Fibroblast of mammary gland (primary cell): ENCODE results near the gene PRSS53.
A peak's percentile ranks its signal among the peaks of the same experiment; 100 is the strongest.

Experiments used
- DNase-seq: peaks from one replicate; pipeline ENCODE4 v3.0.0-alpha.2; 2010; ENCODE audit warnings: low read depth
- H3K4me3 ChIP-seq: 2 replicates; pipeline ENCODE4 v1.5.1; 2011; ENCODE audit warnings: low read depth, mild to moderate bottlenecking, low read length, moderate library complexity; ENCODE audit not compliant: control insufficient read depth
- CTCF ChIP-seq: conservative IDR thresholded peaks from 2 replicates; pipeline ENCODE4 v1.5.1; 2011; ENCODE audit warnings: low read depth, low read length, inconsistent platforms; ENCODE audit not compliant: control insufficient read depth, insufficient read depth

Gene PRSS53

GRCh38 chr16:31073142-31073969, 15.4 kb downstream of the PRSS53 start:
- peak; percentile 87 for DNase-seq
- H3K4me3 ChIP-seq = peak overlapping the region; percentile 98
- TF ChIP-seq CTCF = no peak

GRCh38 chr16:31072540-31073141, 16.1 kb downstream of the PRSS53 start:
- TF ChIP-seq CTCF = no peak
- DNase-seq = peak; percentile 64
- peak overlapping the region; percentile 98 for H3K4me3 ChIP-seq

GRCh38 chr16:31071861-31072260, 16.9 kb downstream of the PRSS53 start:
- peak; percentile 98 for DNase-seq
- TF ChIP-seq CTCF = no peak
- peak overlapping the region; percentile 98 for H3K4me3 ChIP-seq

GRCh38 chr16:31067342-31067741, 21.4 kb downstream of the PRSS53 start:
- no peak for DNase-seq
- no peak for TF ChIP-seq CTCF
- H3K4me3 ChIP-seq = no peak overlapping the region

GRCh38 chr16:31064882-31065461, 23.8 kb downstream of the PRSS53 start:
- peak; percentile 98 for DNase-seq
- H3K4me3 ChIP-seq = no peak overlapping the region
- TF ChIP-seq CTCF = no peak

- no peak overlapping the region for H3K4me3 ChIP-seq
- no peak for DNase-seq
- TF ChIP-seq CTCF = no peak
Observed at GRCh38 chr16:31063843-31064611, 24.7 kb downstream of the PRSS53 start.
